Hepatocyte (in vitro differentiated cells): ENCODE measurements around the gene ATAD3C. TPM values are rescaled to one million over a fixed set of nuclear protein-coding genes. Genes with fewer than 3 reads are reported as not detected.
"Not testable (repeated sequence)": the region's sequence is repeated elsewhere in the genome, so short reads cannot be mapped to it uniquely, and the experiment has no call there.

Source experiments
- DNase-seq: peaks from one replicate; pipeline ENCODE4 v3.0.0-alpha.2; 2016; ENCODE audit warnings: low spot score
- H2AFZ ChIP-seq: fragments of 200-600 bp; sonication (generic); 2 replicates; pipeline ENCODE4 v1.6.0; 2016; ENCODE audit warnings: antibody characterized with exemption, mild to moderate bottlenecking
- H3K27ac ChIP-seq: fragments of 200-600 bp; sonication (generic); 2 replicates; pipeline ENCODE4 v1.5.1; 2016; ENCODE audit warnings: mild to moderate bottlenecking
- H3K27me3 ChIP-seq: fragments of 200-600 bp; sonication (generic); 2 replicates; pipeline ENCODE4 v1.6.1; 2016
- H3K36me3 ChIP-seq: fragments of 200-600 bp; sonication (generic); replicated peaks from 2 replicates; pipeline ENCODE4 v1.5.1; 2016; ENCODE audit warnings: low read depth; ENCODE audit not compliant: insufficient read depth
- H3K4me1 ChIP-seq: fragments of 200-600 bp; sonication (generic); 2 replicates; pipeline ENCODE4 v1.5.1; 2016; ENCODE audit warnings: mild to moderate bottlenecking, moderate library complexity; ENCODE audit not compliant: insufficient read depth
- H3K4me2 ChIP-seq: fragments of 200-600 bp; sonication (generic); 2 replicates; pipeline ENCODE4 v1.6.0; 2016
- H3K4me3 ChIP-seq: fragments of 200-600 bp; sonication (generic); 2 replicates; pipeline ENCODE4 v1.5.1; 2016; ENCODE audit warnings: mild to moderate bottlenecking
- H3K79me2 ChIP-seq: fragments of 200-600 bp; sonication (generic); 2 replicates; pipeline ENCODE4 v1.6.0; 2017; ENCODE audit warnings: mild to moderate bottlenecking
- H3K9me2 ChIP-seq: fragments of 200-600 bp; sonication (generic); replicated peaks from 2 replicates; pipeline ENCODE4 v1.6.0; 2017; ENCODE audit warnings: mild to moderate bottlenecking; ENCODE audit not compliant: insufficient read depth
- H3K9me3 ChIP-seq: fragments of 200-600 bp; sonication (generic); 2 replicates; pipeline ENCODE4 v1.5.1; 2016; ENCODE audit warnings: low read depth, mild to moderate bottlenecking
- H4K20me1 ChIP-seq: fragments of 200-600 bp; sonication (generic); 2 replicates; pipeline ENCODE4 v1.6.0; 2016; ENCODE audit warnings: mild to moderate bottlenecking; ENCODE audit not compliant: insufficient read depth, poor library complexity, severe bottlenecking
- EZH2 ChIP-seq: fragments of 200-600 bp; sonication (generic); IDR thresholded peaks from 2 replicates; pipeline ENCODE4 v1.6.1; 2016; ENCODE audit warnings: antibody characterized with exemption, mild to moderate bottlenecking, borderline replicate concordance
- EZH2phosphoT487 ChIP-seq: fragments of 200-600 bp; sonication (generic); IDR thresholded peaks from one replicate; pipeline ENCODE4 v1.6.1; 2018; ENCODE audit warnings: antibody characterized with exemption, mild to moderate bottlenecking, low read depth, moderate library complexity; ENCODE audit not compliant: unreplicated experiment, severe bottlenecking
- WGBS: methylation state at CpG from one replicate; pipeline ENCODE4 v1.1.6; 2016; ENCODE audit warnings: low lambda C conversion rate; ENCODE audit errors: missing lambda C conversion rate; 5-methylcytosine and 5-hydroxymethylcytosine counted together
- polyA plus RNA-seq: library from polyadenylated mRNA; unstranded; fragments of >200 nt; fragmentation: Nextera tagmentation; extraction: Ambion mirVana; gene quantifications from 2 replicates; pipeline ENCODE4 v1.2.1, GENCODE V29; 2016
- total RNA-seq: library from RNA; depleted of rRNA; stranded (reverse); fragments of >200 nt; gene quantifications from 2 replicates; pipeline ENCODE4 v1.2.3, GENCODE V29; 2014
- TF ChIP-seq, protein P1 (sequence below): fragments of 200-600 bp; sonication (generic); IDR thresholded peaks from 2 replicates; pipeline ENCODE4 v1.5.1; 2016; ENCODE audit warnings: antibody characterized with exemption, mild to moderate bottlenecking; ENCODE audit not compliant: poor library complexity

ATAD3C gene
- total and polyA plus RNA-seq, 2 experiments from 2014 or later, result 0.10 to 1.2 TPM

DNA sequence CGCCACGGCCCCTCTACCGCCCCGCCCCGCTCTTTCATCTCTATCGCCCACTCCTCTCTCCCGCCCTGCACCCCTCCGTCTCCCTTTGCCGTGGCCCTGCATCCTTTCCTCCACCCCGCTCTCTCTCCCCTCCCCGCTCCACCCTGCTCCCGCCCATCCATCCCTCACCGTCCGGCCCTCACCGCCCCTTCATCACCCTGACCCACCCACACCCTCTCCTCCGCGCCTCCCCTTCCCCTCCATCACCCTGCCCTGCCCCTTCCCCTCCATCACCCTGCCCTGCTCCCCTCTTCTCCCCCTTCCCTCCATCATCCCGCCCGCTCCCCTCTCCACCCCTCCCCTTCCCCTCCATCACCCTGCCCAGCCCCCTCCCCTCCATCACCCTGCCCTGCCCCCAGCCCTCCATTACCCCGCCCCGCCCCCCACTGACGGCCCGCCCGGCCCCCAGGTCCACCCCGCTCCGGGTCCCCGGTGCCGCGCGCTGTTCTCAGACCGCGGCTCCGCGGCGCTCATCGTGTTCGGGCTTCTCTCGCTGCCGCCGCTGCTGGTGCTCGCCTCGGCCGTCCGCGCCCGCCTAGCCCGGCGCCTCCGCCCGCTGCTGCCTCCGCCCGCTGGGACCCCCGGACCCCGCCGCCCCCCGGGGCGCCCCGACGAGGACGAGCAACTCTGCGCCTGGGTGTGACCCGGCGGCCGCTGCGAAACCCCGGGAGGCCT lies 22.2 kb upstream of the ATAD3C start:
- DNase-seq, result peak; percentile 67
- no CpG with 5 or more reads among the region's 66 CpGs for WGBS
- no peaks in the 10 kb centered on the region for H3K79me2 ChIP-seq
- H3K4me3 ChIP-seq, result peak overlapping the region; percentile 64
- peaks cover 29% of the 10 kb centered on the region for H3K4me1 ChIP-seq
- H3K9me3 ChIP-seq, result no peaks in the 10 kb centered on the region
- H3K27me3 ChIP-seq, result no peaks in the 10 kb centered on the region
- peak overlapping the region; percentile 21 for H2AFZ ChIP-seq
- no peak overlapping the region for H3K27ac ChIP-seq
- TF ChIP-seq EZH2 (no peak), EZH2phosphoT487 (no peak)
- TF ChIP-seq, protein P1, sequence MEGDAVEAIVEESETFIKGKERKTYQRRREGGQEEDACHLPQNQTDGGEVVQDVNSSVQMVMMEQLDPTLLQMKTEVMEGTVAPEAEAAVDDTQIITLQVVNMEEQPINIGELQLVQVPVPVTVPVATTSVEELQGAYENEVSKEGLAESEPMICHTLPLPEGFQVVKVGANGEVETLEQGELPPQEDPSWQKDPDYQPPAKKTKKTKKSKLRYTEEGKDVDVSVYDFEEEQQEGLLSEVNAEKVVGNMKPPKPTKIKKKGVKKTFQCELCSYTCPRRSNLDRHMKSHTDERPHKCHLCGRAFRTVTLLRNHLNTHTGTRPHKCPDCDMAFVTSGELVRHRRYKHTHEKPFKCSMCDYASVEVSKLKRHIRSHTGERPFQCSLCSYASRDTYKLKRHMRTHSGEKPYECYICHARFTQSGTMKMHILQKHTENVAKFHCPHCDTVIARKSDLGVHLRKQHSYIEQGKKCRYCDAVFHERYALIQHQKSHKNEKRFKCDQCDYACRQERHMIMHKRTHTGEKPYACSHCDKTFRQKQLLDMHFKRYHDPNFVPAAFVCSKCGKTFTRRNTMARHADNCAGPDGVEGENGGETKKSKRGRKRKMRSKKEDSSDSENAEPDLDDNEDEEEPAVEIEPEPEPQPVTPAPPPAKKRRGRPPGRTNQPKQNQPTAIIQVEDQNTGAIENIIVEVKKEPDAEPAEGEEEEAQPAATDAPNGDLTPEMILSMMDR, result no peak
- no peaks in the 10 kb centered on the region for H3K9me2 ChIP-seq
- peak overlapping the region; percentile 83 for H3K4me2 ChIP-seq
- H4K20me1 ChIP-seq, result no peaks in the 10 kb centered on the region
- no peaks in the 10 kb centered on the region for H3K36me3 ChIP-seq

DNA sequence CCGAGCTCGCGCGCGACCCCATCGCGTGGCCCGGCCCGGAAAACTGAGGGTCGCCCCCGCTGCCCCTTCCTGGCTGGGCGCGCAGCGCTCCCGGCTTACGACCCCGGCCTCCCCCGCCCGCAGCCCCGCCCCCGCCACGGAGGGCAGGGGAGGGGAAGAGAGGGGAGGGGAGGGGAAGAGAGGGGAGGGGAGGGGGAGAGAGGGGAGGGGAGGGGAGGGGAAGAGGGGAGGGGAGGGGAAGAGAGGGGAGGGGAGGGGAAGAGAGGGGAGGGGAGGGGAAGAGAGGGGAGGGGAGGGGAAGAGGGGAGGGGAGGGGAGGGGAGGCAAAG lies 21.7 kb upstream of the ATAD3C start:
- TF ChIP-seq EZH2 (no peak), EZH2phosphoT487 (no peak)
- TF ChIP-seq, protein P1, result no peak
- no peaks in the 10 kb centered on the region for H4K20me1 ChIP-seq
- H3K4me2 ChIP-seq, result peak overlapping the region; percentile 83
- H3K79me2 ChIP-seq, result no peaks in the 10 kb centered on the region
- peaks cover 34% of the 10 kb centered on the region for H3K4me1 ChIP-seq
- H3K4me3 ChIP-seq, result peak overlapping the region; percentile 64
- WGBS, result no CpG with 5 or more reads among the region's 22 CpGs
- H3K36me3 ChIP-seq, result no peaks in the 10 kb centered on the region
- H2AFZ ChIP-seq, result peak overlapping the region; percentile 21
- H3K9me3 ChIP-seq, result no peaks in the 10 kb centered on the region
- no peak overlapping the region for H3K27ac ChIP-seq
- no peaks in the 10 kb centered on the region for H3K27me3 ChIP-seq
- no peak for DNase-seq
- no peaks in the 10 kb centered on the region for H3K9me2 ChIP-seq

DNA sequence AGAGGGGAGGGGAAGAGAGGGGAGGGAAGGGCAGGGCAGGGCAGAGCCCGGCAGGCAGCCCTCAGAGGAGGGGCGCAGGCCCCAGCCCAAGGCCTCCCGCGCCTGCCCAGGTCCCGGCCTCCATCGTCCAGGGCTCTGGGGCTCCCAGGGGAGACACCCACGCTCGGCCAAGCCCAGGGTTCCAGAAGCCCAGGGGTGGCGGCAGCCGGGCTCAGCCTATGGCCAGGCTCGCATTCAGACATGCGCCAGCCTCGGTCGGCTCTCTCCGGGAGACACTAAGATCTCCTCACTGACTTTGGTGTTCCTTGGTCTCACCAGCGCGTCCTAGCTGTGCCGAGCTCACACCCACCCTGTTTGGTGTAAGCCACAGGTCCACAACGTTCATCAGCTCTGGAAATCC lies 21.3 kb upstream of the ATAD3C start:
- Histone ChIP-seq H3K4me1 (peaks cover 38% of the 10 kb centered on the region), H3K36me3 (no peaks in the 10 kb centered on the region), H3K79me2 (no peaks in the 10 kb centered on the region), H3K27ac (no peak overlapping the region), H3K9me2 (no peaks in the 10 kb centered on the region), H3K4me2 (no peak overlapping the region), H4K20me1 (no peaks in the 10 kb centered on the region), H3K4me3 (no peak overlapping the region), H3K27me3 (no peaks in the 10 kb centered on the region), H3K9me3 (no peaks in the 10 kb centered on the region), H2AFZ (no peak overlapping the region)
- 92% methylated on average over 12 of the region's 19 CpGs for WGBS
- DNase-seq, result no peak
- TF ChIP-seq, protein P1, result no peak
- no peak for TF ChIP-seq EZH2
- no peak for TF ChIP-seq EZH2phosphoT487

DNA sequence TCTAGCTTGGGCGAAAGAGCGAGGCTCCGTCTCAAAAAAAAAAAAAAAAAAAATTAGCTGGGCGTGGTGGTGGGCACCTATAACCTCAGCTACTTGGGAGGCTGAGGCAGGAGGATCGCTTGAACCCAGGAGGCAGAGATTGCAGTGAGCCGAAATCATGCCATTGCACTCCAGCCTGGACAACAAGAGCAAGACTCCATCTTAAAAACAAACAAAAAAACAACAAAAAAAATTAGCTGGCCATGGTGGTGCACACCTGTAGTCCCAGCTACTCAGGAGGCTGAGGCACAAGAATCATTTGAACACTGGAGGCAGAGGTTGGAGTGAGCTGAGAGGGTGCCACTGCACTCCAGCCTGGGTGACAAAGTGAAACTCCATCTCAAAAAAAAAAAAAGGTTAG lies 20.5 kb upstream of the ATAD3C start:
- H3K4me2 ChIP-seq, H3K9me2 ChIP-seq, H2AFZ ChIP-seq, H3K79me2 ChIP-seq, H3K36me3 ChIP-seq, H4K20me1 ChIP-seq, H3K4me3 ChIP-seq, H3K27ac ChIP-seq, H3K9me3 ChIP-seq, DNase-seq, H3K27me3 ChIP-seq: not testable (repeated sequence)
- H3K4me1 ChIP-seq, result peaks cover 46% of the 10 kb centered on the region
- 99% methylated on average over 5 of the region's 6 CpGs for WGBS
